Mesenchymal stem cell (in vitro differentiated cells and primary cell): ENCODE results near the gene PPP6R2.
A peak's percentile ranks its signal among the peaks of the same experiment; 100 is the strongest.
"Not testable (repeated sequence)": the region's sequence is repeated elsewhere in the genome, so short reads cannot be mapped to it uniquely, and the experiment has no call there.

Source experiments
- DNase-seq: peaks from one replicate; pipeline ENCODE4 v3.0.0-alpha.2; 2013
- H2AFZ ChIP-seq: one replicate; pipeline ENCODE4 v1.6.1; 2013; ENCODE audit warnings: low read depth, mild to moderate bottlenecking, control low read depth, inconsistent platforms, low read length, moderate library complexity
- H2AK5ac ChIP-seq: 2 replicates; pipeline ENCODE4 v1.6.1; 2013; ENCODE audit warnings: low read length, moderate library complexity, mild to moderate bottlenecking, inconsistent platforms; ENCODE audit not compliant: severe bottlenecking
- H2BK120ac ChIP-seq: one replicate; pipeline ENCODE4 v1.6.1; 2013; ENCODE audit warnings: low read depth, mild to moderate bottlenecking, inconsistent platforms, low read length, moderate library complexity
- H2BK12ac ChIP-seq, 2 experiments: one replicate each; pipeline ENCODE4 v1.6.1; 2013; ENCODE audit warnings: inconsistent platforms in 2 of 2, low read length in 2 of 2, mild to moderate bottlenecking in 2 of 2, moderate library complexity in 2 of 2, control low read depth in 1 of 2
- H2BK15ac ChIP-seq: one replicate; pipeline ENCODE4 v1.6.1; 2013; ENCODE audit warnings: mild to moderate bottlenecking, low read depth, inconsistent platforms; ENCODE audit not compliant: poor library complexity, severe bottlenecking
- H2BK5ac ChIP-seq: 2 replicates; pipeline ENCODE4 v1.6.1; 2013; ENCODE audit warnings: low read depth, mild to moderate bottlenecking, low read length, control low read depth, inconsistent platforms; ENCODE audit not compliant: poor library complexity, severe bottlenecking
- H3K14ac ChIP-seq, 2 experiments: one replicate each; pipeline ENCODE4 v1.6.1; 2013; ENCODE audit warnings: inconsistent platforms in 2 of 2, low read length in 2 of 2, control low read depth in 1 of 2, mild to moderate bottlenecking in 1 of 2, moderate library complexity in 1 of 2
- H3K18ac ChIP-seq, 2 experiments: one replicate each; pipeline ENCODE4 v1.6.1; 2013; ENCODE audit warnings: inconsistent platforms in 2 of 2, low read length in 2 of 2, control low read depth in 1 of 2, low read depth in 1 of 2, mild to moderate bottlenecking in 1 of 2
- H3K23ac ChIP-seq, 2 experiments: one replicate each; pipeline ENCODE4 v1.6.1; 2013; ENCODE audit warnings: inconsistent platforms in 2 of 2, low read length in 2 of 2, mild to moderate bottlenecking in 2 of 2, moderate library complexity in 2 of 2, control low read depth in 1 of 2
- H3K27ac ChIP-seq: 2 replicates; pipeline ENCODE4 v1.5.1; 2013; ENCODE audit warnings: mild to moderate bottlenecking, moderate library complexity, low read length, control low read depth, inconsistent platforms; ENCODE audit not compliant: poor library complexity, severe bottlenecking
- H3K27me3 ChIP-seq, 2 experiments: 2 replicates each; pipeline versions ENCODE4 v1.6.1 to v1.7.0; 2013; ENCODE audit warnings: low read length in 2 of 2, mild to moderate bottlenecking in 2 of 2, moderate library complexity in 2 of 2, control low read depth in 1 of 2, inconsistent platforms in 1 of 2; ENCODE audit not compliant: control insufficient read depth in 1 of 2, insufficient read depth in 1 of 2
- H3K36me3 ChIP-seq, 2 experiments: 2 replicates each; pipeline versions ENCODE4 v1.6.1 to v1.7.0; 2013; ENCODE audit warnings: low read length in 2 of 2, control low read depth in 1 of 2, inconsistent platforms in 1 of 2, low read depth in 1 of 2, mild to moderate bottlenecking in 1 of 2; ENCODE audit not compliant: insufficient read depth in 2 of 2, control insufficient read depth in 1 of 2
- H3K4ac ChIP-seq, 2 experiments: one replicate each; pipeline ENCODE4 v1.6.1; 2013; ENCODE audit warnings: inconsistent platforms in 2 of 2, low read length in 2 of 2, mild to moderate bottlenecking in 2 of 2, moderate library complexity in 2 of 2, control low read depth in 1 of 2, low read depth in 1 of 2
- H3K4me1 ChIP-seq: 2 replicates; pipeline ENCODE4 v1.6.1; 2013; ENCODE audit warnings: low read depth, low read length, control low read depth; ENCODE audit not compliant: control insufficient read depth, insufficient read depth
- H3K4me2 ChIP-seq: 2 replicates; pipeline ENCODE4 v1.6.1; 2013; ENCODE audit warnings: low read length, mild to moderate bottlenecking, inconsistent platforms; ENCODE audit not compliant: poor library complexity, severe bottlenecking
- H3K4me3 ChIP-seq, 2 experiments: 2 replicates each; pipeline versions ENCODE4 v1.5.1 to v1.7.0; 2013; ENCODE audit warnings: low read length in 2 of 2, mild to moderate bottlenecking in 2 of 2, control low read depth in 1 of 2, low read depth in 1 of 2; ENCODE audit not compliant: insufficient read depth in 1 of 2
- H3K79me1 ChIP-seq: replicated peaks from 2 replicates; pipeline ENCODE4 v1.6.1; 2013; ENCODE audit warnings: mild to moderate bottlenecking, control low read depth, low read length, inconsistent platforms; ENCODE audit not compliant: poor library complexity, severe bottlenecking
- H3K9ac ChIP-seq: 2 replicates; pipeline ENCODE4 v1.7.0; 2013; ENCODE audit warnings: mild to moderate bottlenecking, low read length, moderate library complexity
- H3K9me3 ChIP-seq: 2 replicates; pipeline ENCODE4 v1.7.0; 2013; ENCODE audit warnings: mild to moderate bottlenecking, low read length; ENCODE audit not compliant: control insufficient read depth
- H4K8ac ChIP-seq: one replicate; pipeline ENCODE4 v1.6.1; 2013; ENCODE audit warnings: inconsistent platforms, mild to moderate bottlenecking, low read length, moderate library complexity
- H4K91ac ChIP-seq: one replicate; pipeline ENCODE4 v1.6.1; 2013; ENCODE audit warnings: mild to moderate bottlenecking, low read length, inconsistent platforms
- WGBS: methylation state at CpG from one replicate; pipeline ENCODE4 v1.1.7; 2013; ENCODE audit warnings: mixed read lengths; 5-methylcytosine and 5-hydroxymethylcytosine counted together

The PPP6R2 gene

DNA sequence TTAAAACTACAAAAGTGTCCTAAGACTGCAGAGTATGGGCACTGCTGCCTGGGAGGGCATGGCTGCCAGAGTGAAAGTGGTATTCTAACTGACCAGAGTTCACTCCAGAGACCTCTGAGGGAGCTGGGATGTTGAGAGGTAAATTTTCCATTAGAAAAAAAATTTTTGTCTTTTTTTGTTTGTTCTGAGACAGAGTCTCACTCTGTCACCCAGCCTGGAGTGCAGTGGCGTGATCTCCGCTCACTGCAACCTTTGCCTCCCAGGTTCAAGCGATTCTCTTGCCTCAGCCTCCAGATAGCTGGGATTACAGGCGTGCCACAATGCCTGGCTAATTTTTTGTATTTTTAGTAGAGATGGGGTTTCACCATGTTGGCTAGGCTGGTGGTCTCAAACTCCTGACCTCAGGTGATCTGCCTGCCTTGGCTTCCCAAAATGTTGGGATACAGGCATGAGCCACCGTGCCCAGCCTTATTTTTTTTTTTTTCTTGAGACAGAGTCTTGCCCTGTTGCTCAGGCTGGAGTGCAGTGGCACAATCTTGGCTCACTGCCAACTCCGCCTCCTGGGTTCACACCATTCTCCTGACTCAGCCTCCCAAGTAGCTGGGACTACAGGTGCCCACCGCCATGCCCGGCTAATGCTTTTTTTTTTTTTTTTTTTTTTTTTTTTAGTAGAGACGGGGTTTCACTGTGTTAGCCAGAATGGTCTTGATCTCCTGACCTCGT is 20.6 kb upstream of the PPP6R2 start:
- H4K91ac ChIP-seq, H3K27me3 ChIP-seq, H3K9ac ChIP-seq, H3K14ac ChIP-seq, H2AFZ ChIP-seq, H3K23ac ChIP-seq, H3K18ac ChIP-seq, H4K8ac ChIP-seq, H3K4me2 ChIP-seq, DNase-seq, H3K9me3 ChIP-seq, H2BK5ac ChIP-seq, H3K79me1 ChIP-seq, H2AK5ac ChIP-seq, H2BK15ac ChIP-seq, H3K4me3 ChIP-seq, H2BK12ac ChIP-seq, H3K27ac ChIP-seq, H3K4ac ChIP-seq, H2BK120ac ChIP-seq: not testable (repeated sequence)
- peaks cover 0 to 10% of the 10 kb centered on the region in 2 experiments for H3K36me3 ChIP-seq
- 93% methylated on average over 8 of the region's 10 CpGs for WGBS
- H3K4me1 ChIP-seq = peaks cover 13% of the 10 kb centered on the region

DNA sequence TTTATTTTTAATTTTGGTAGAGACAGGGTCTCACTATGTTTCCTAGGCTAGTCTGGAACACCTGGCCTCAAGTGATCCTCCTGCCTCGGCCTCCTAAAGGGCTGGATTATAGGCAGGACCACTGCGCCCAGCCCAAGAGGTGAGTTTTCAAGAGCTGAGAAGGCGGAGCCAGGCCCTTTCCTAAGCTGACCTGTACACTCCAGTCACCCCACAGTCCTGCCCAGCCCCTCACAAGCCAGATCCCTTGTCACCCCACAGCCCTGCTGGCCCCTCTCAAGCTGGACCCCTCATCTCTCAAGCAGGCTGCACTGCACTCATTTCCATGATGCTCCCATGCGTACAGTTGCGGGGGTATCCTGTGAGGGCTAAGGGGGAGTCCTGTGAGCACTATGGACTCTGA is 19.2 kb upstream of the PPP6R2 start:
- no peak for DNase-seq
- H3K4me3 ChIP-seq = no peak overlapping the region

DNA sequence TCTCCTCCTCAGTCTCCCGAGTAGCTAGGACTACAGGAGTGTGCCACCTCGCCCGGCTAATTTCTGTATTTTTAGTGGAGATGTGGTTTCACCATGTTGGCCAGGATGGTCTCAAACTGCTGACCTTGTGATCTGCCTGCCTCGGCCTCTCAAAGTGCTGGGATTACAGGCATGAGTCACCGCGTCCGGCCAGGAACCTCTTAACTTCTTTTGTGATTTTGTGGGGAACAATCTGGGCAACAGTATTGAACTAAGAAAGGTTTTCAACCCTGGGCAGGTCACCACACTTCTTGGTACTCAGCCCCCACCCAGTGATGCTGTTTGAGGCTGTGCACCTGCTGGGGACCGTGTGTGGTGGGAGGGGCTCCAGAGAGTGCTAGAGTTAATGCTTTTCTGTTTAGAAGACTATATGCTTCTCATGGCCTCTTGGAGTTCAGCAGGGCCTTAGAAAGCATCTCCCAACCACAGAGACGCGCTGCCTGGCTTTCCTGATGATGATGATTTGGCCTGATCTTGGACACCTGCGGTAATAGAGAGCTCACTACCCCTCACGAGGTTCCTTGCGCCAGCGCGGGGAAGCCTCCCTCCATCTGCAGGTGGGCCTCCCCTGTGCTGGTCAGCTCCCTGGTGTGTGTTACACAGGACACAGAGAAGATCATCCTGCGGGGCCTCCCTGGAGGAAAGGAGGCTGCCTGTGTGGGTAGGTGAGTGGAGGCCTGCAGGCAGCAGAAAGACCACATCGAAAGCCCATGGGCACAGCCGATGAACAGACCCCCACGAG is 17.5 kb upstream of the PPP6R2 start:
- H4K91ac ChIP-seq = no peak overlapping the region
- peak overlapping the region; percentile 87 for H3K9ac ChIP-seq
- peak overlapping the region in 1 of 2 experiments; percentile 88 for H3K4me3 ChIP-seq
- H3K27ac ChIP-seq = no peak overlapping the region
- no peak overlapping the region for H3K18ac ChIP-seq
- H2BK120ac ChIP-seq = no peak overlapping the region
- 62% methylated on average over 19 of the region's 19 CpGs for WGBS
- H2BK15ac ChIP-seq = no peak overlapping the region
- peak overlapping the region; percentile 4 for H3K4me2 ChIP-seq
- no peaks in the 10 kb centered on the region for H3K9me3 ChIP-seq
- peaks cover 0 to 4% of the 10 kb centered on the region in 2 experiments for H3K36me3 ChIP-seq
- H4K8ac ChIP-seq = no peak overlapping the region
- no peak overlapping the region for H2AK5ac ChIP-seq
- peaks cover 7% of the 10 kb centered on the region for H3K79me1 ChIP-seq
- DNase-seq = peak; percentile 55
- H2BK12ac ChIP-seq = peak overlapping the region in 1 of 2 experiments; percentile 0
- no peak overlapping the region for H3K4ac ChIP-seq
- H2BK5ac ChIP-seq = no peak overlapping the region
- H3K4me1 ChIP-seq = peaks cover 16% of the 10 kb centered on the region
- no peaks in the 10 kb centered on the region for H3K27me3 ChIP-seq
- H3K23ac ChIP-seq = no peak overlapping the region
- no peak overlapping the region for H3K14ac ChIP-seq
- no peak overlapping the region for H2AFZ ChIP-seq

More for the DNA sequence above, 19.2 kb upstream of the PPP6R2 start:
- H3K18ac ChIP-seq = no peak overlapping the region
- H2BK120ac ChIP-seq = no peak overlapping the region
- no peak overlapping the region for H4K91ac ChIP-seq
- no peak overlapping the region for H2BK15ac ChIP-seq
- H3K9me3 ChIP-seq = no peaks in the 10 kb centered on the region
- no peak overlapping the region for H3K14ac ChIP-seq
- no peak overlapping the region for H2BK5ac ChIP-seq
- H3K27me3 ChIP-seq = no peaks in the 10 kb centered on the region
- peaks cover 0 to 10% of the 10 kb centered on the region in 2 experiments for H3K36me3 ChIP-seq
- H2AK5ac ChIP-seq = no peak overlapping the region
- H3K27ac ChIP-seq = no peak overlapping the region
- H3K9ac ChIP-seq = no peak overlapping the region
- H2BK12ac ChIP-seq = no peak overlapping the region
- 98% methylated on average over 5 of the region's 5 CpGs for WGBS
- H3K4ac ChIP-seq = no peak overlapping the region
- H4K8ac ChIP-seq = no peak overlapping the region
- peaks cover 16% of the 10 kb centered on the region for H3K4me1 ChIP-seq
- peaks cover 10% of the 10 kb centered on the region for H3K79me1 ChIP-seq
- H3K4me2 ChIP-seq = no peak overlapping the region
- H3K23ac ChIP-seq = no peak overlapping the region
- no peak overlapping the region for H2AFZ ChIP-seq
